Upper lobe of right lung (tissue), 1 donor: ENCODE measurements around the gene GPANK1. TPM values are rescaled to one million over a fixed set of nuclear protein-coding genes. Genes with fewer than 3 reads are reported as not detected.
A peak's percentile ranks its signal among the peaks of the same experiment; 100 is the strongest.
"Not testable (repeated sequence)": the region's sequence is repeated elsewhere in the genome, so short reads cannot be mapped to it uniquely, and the experiment has no call there.

Experiments
- ATAC-seq: fragments of 200-7000 bp; cut with Tn5 transposase; one replicate; pipeline ENCODE4 v1.9.1; 2020; ENCODE audit warnings: mild to moderate bottlenecking, moderate library complexity
- DNase-seq: peaks from one replicate; pipeline ENCODE4 v3.0.0-alpha.2; 2020
- H3K27ac ChIP-seq: fragments of 200-600 bp; one replicate; pipeline ENCODE4 v1.8.0; 2022
- H3K27me3 ChIP-seq: fragments of 200-600 bp; one replicate; pipeline ENCODE4 v1.8.0; 2022; ENCODE audit warnings: mild to moderate bottlenecking
- H3K36me3 ChIP-seq: fragments of 200-600 bp; one replicate; pipeline ENCODE4 v1.8.0; 2022
- H3K4me1 ChIP-seq: fragments of 200-600 bp; one replicate; pipeline ENCODE4 v1.8.0; 2022
- H3K4me3 ChIP-seq: fragments of 200-600 bp; one replicate; pipeline ENCODE4 v1.8.0; 2022; ENCODE audit warnings: mild to moderate bottlenecking
- H3K9me3 ChIP-seq: fragments of 200-600 bp; one replicate; pipeline ENCODE4 v1.8.0; 2022
- intact Hi-C: fragments of 100-400 bp; cut with DNase I; formaldehyde crosslinking; loops from one replicate; pipeline ENCODE4 v1.11.0; 2022
- total RNA-seq: library from RNA; stranded (reverse); fragmentation: NEBNext Ultra II Directional; extraction: Animal tissue kit (Norgen Biotek cat#: 25700); gene quantifications from one replicate; pipeline ENCODE4 v1.2.1, GENCODE V29; 2021
- TF ChIP-seq, protein P1 (sequence below): fragments of 200-600 bp; IDR thresholded peaks from one replicate; pipeline ENCODE4 v1.8.0; 2022; ENCODE audit warnings: antibody characterized with exemption
- donor health status: DM: no; HTN: yes; CAD: no; lungs with severe emphysema.

The GPANK1 gene
- total RNA-seq, 1 donor from 2014 or later, result 13.9 TPM

- Histone ChIP-seq H3K36me3 (no peaks in the 10 kb centered on the region), H3K9me3 (no peaks in the 10 kb centered on the region), H3K27ac (no peak overlapping the region), H3K27me3 (no peaks in the 10 kb centered on the region), H3K4me1 (no peaks in the 10 kb centered on the region), H3K4me3 (peak overlapping the region; percentile 3)
- TF ChIP-seq, protein P1, sequence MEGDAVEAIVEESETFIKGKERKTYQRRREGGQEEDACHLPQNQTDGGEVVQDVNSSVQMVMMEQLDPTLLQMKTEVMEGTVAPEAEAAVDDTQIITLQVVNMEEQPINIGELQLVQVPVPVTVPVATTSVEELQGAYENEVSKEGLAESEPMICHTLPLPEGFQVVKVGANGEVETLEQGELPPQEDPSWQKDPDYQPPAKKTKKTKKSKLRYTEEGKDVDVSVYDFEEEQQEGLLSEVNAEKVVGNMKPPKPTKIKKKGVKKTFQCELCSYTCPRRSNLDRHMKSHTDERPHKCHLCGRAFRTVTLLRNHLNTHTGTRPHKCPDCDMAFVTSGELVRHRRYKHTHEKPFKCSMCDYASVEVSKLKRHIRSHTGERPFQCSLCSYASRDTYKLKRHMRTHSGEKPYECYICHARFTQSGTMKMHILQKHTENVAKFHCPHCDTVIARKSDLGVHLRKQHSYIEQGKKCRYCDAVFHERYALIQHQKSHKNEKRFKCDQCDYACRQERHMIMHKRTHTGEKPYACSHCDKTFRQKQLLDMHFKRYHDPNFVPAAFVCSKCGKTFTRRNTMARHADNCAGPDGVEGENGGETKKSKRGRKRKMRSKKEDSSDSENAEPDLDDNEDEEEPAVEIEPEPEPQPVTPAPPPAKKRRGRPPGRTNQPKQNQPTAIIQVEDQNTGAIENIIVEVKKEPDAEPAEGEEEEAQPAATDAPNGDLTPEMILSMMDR, result no peak
- ATAC-seq (no peak), DNase-seq (no peak)
- intact Hi-C loops, result no loop called here
Measured at GRCh38 chr6:31710523-31711219, 45.9 kb upstream of the GPANK1 start.

DNA sequence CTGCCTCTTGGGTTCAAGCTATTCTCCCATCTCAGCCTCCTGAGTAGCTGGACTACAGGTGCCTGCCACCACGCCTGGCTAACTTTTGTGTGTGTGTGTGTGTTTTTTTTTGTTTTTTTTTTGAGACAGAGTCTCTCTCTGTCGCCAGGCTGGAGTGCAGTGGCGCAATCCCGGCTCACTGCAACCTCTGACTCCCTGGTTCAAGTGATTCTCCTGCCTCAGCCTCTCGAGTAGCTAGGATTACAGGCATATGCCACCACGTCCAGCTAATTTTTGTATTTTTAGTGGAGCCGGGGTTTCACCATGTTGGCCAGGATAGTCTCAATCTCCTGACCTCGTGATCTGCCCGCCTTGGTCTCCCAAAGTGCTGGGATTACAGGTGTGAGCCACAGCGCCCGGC lies 44.4 kb upstream of the GPANK1 start:
- peak; percentile 77 for DNase-seq
- intact Hi-C loops, result not testable (repeated sequence)

DNA sequence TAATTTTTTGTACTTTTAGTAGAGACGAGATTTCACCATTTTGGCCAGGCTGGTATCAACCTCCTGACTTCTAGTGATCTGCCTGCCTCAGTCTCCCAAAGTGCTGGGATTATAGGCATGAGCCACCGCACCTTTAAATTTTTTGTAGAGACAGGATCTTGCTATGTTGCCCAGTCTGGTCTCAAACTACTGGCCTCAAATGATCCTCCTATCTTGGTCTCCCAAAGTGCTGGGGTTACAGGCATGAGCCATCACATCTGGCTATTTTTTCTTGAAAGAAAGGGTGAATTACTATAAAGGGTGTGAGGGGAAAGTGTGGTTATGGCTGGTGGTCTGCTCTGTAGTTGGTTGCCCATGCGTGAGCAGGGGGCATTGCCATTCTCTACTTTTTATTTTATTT lies 43.4 kb upstream of the GPANK1 start:
- intact Hi-C loops, result no loop called here
- H3K9me3 ChIP-seq, result no peaks in the 10 kb centered on the region
- H3K27ac ChIP-seq, result no peak overlapping the region
- DNase-seq (no peak), ATAC-seq (no peak)
- H3K27me3 ChIP-seq, result no peaks in the 10 kb centered on the region
- H3K36me3 ChIP-seq, result no peaks in the 10 kb centered on the region
- H3K4me1 ChIP-seq, result no peaks in the 10 kb centered on the region
- TF ChIP-seq, protein P1, result no peak
- no peak overlapping the region for H3K4me3 ChIP-seq

More for the DNA sequence above, 44.4 kb upstream of the GPANK1 start:
- H3K36me3 ChIP-seq, H3K27me3 ChIP-seq, H3K4me1 ChIP-seq, H3K4me3 ChIP-seq, H3K9me3 ChIP-seq, H3K27ac ChIP-seq, ATAC-seq: not testable (repeated sequence)

- Histone ChIP-seq H3K9me3 (no peaks in the 10 kb centered on the region), H3K36me3 (no peaks in the 10 kb centered on the region), H3K27ac (no peak overlapping the region), H3K27me3 (no peaks in the 10 kb centered on the region), H3K4me3 (no peak overlapping the region), H3K4me1 (no peaks in the 10 kb centered on the region)
- TF ChIP-seq, protein P1, result no peak
- DNase-seq (no peak), ATAC-seq (no peak)
- intact Hi-C loops, result no loop called here
Measured at GRCh38 chr6:31707701-31708100, 42.9 kb upstream of the GPANK1 start.

- ATAC-seq (no peak), DNase-seq (no peak)
- intact Hi-C loops, result no loop called here
- TF ChIP-seq, protein P1, result no peak
- Histone ChIP-seq H3K27me3 (no peaks in the 10 kb centered on the region), H3K36me3 (no peaks in the 10 kb centered on the region), H3K9me3 (no peaks in the 10 kb centered on the region), H3K27ac (no peak within 1 kb of the TSS), H3K4me3 (no peak within 1 kb of the TSS), H3K4me1 (peaks cover 6% of the 10 kb centered on the region)
Measured at GRCh38 chr6:31706599-31706998, 41.8 kb upstream of the GPANK1 start, which contains the start of gene LY6G6F. LY6G6F (plus strand) TSS chr6:31706866; CDS start chr6:31706907, 41 bp downstream.

DNA sequence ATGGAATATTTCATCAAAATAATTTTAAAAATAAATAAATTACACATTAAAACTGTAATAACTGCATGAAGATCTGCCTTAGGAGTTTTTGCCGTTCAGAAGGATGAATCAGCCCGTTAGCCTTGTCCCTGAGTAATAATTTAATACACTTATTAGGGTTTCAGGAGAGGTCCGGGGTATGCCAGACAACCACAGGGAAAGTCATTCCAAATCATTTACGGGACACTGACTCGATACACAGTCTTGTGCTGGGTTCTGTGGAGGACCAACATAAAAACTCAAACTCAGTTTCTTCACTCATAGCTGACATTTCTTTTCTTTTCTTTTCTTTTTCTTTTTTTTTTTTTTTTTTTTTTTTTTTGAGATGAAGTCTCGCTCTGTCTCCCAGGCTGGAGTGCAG lies 41.1 kb upstream of the GPANK1 start:
- intact Hi-C loops, result no loop called here
- no peaks in the 10 kb centered on the region for H3K27me3 ChIP-seq
- no peak for ATAC-seq

More for the DNA sequence above, 41.1 kb upstream of the GPANK1 start:
- TF ChIP-seq, protein P1, result no peak
- peaks cover 13% of the 10 kb centered on the region for H3K4me1 ChIP-seq
- no peak overlapping the region for H3K4me3 ChIP-seq
- no peaks in the 10 kb centered on the region for H3K9me3 ChIP-seq
- H3K36me3 ChIP-seq, result no peaks in the 10 kb centered on the region
- H3K27ac ChIP-seq, result no peak overlapping the region
- DNase-seq, result no peak
